NB4 (cell line): ENCODE data around the gene KDM6A.

Experiments used
- CTCF ChIP-seq: IDR thresholded peaks from one replicate; pipeline ENCODE4 v1.5.1; 2012; ENCODE audit warnings: low read depth, low read length
- MAX ChIP-seq: IDR thresholded peaks from 2 replicates; pipeline ENCODE4 v1.6.1; 2011; ENCODE audit warnings: low read depth, low read length
- POLR2A ChIP-seq: IDR thresholded peaks from 2 replicates; pipeline ENCODE4 v1.6.1; 2011; ENCODE audit warnings: mild to moderate bottlenecking; ENCODE audit not compliant: insufficient read length; ENCODE audit errors: extremely low read depth

- TF ChIP-seq CTCF = no peak
- no peak for TF ChIP-seq POLR2A
- no peak for TF ChIP-seq MAX
Measured at GRCh38 chrX:44878780-44879179, 5.8 kb downstream of the KDM6A start.
